Neuron (in vitro differentiated cells): ENCODE results near the gene ZNF768.
"Not testable (repeated sequence)": the region's sequence is repeated elsewhere in the genome, so short reads cannot be mapped to it uniquely, and the experiment has no call there.

Source experiments
- H2AFZ ChIP-seq: one replicate; pipeline ENCODE4 v1.6.1; 2013; ENCODE audit warnings: low read depth, mild to moderate bottlenecking, inconsistent platforms, low read length, moderate library complexity
- H3K27me3 ChIP-seq: one replicate; pipeline ENCODE4 v1.6.1; 2013; ENCODE audit warnings: low read length; ENCODE audit not compliant: insufficient read depth
- H3K36me3 ChIP-seq: one replicate; pipeline ENCODE4 v1.6.1; 2013; ENCODE audit warnings: low read length; ENCODE audit not compliant: insufficient read depth
- H3K4me1 ChIP-seq: one replicate; pipeline ENCODE4 v1.6.1; 2013; ENCODE audit warnings: low read length; ENCODE audit not compliant: insufficient read depth
- H3K4me3 ChIP-seq: 2 replicates; pipeline ENCODE4 v1.5.1; 2013; ENCODE audit warnings: mild to moderate bottlenecking, low read length, moderate library complexity
- H3K9me3 ChIP-seq: one replicate; pipeline ENCODE4 v1.6.1; 2013; ENCODE audit warnings: low read length

ZNF768 gene

DNA sequence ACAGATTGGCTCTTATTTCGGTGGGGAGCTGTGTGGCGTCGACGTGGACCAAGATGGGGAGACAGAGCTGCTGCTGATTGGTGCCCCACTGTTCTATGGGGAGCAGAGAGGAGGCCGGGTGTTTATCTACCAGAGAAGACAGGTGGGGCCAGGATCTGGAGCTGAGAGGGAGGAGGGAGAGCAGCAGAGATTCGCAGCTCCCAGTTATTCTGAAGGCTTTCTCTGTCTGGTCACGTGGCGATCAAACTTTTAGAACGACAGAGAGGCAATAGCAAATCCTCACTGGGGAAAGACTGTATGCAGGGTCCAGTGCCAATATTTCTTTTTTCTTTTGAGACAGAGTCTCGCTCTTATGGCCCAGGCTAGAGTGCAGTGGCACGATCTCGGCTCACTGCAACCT lies 31.7 kb downstream of the ZNF768 start:
- Histone ChIP-seq H2AFZ (no peak overlapping the region), H3K4me3 (no peak overlapping the region), H3K36me3 (no peaks in the 10 kb centered on the region), H3K27me3 (no peaks in the 10 kb centered on the region), H3K9me3 (no peaks in the 10 kb centered on the region), H3K4me1 (peaks cover 2% of the 10 kb centered on the region)

DNA sequence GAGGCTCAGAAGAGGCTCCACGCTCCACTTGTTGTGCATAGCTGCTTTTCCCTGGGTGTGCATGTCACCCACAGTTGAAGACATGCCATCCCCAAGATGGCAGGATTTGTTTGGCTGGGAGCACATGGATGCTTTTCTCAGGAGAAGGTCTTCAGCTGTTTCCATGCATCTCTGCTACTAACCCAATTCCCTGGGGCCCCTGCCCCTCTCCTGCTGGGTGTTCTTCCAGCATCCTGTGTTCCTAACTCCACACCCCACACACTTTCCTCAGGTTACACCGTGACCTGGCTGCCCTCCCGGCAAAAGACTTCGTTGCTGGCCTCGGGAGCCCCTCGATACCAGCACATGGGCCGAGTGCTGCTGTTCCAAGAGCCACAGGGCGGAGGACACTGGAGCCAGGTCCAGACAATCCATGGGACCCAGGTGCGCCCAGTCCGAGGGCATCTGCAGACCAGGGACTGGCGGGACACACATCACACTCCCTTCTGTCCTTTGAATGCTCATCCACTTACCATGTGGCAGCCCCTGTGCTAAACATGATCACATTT lies 32.4 kb downstream of the ZNF768 start:
- no peaks in the 10 kb centered on the region for H3K36me3 ChIP-seq
- peaks cover 2% of the 10 kb centered on the region for H3K4me1 ChIP-seq
- H3K4me3 ChIP-seq = no peak overlapping the region
- H2AFZ ChIP-seq = no peak overlapping the region
- H3K9me3 ChIP-seq = no peaks in the 10 kb centered on the region
- H3K27me3 ChIP-seq = no peaks in the 10 kb centered on the region

DNA sequence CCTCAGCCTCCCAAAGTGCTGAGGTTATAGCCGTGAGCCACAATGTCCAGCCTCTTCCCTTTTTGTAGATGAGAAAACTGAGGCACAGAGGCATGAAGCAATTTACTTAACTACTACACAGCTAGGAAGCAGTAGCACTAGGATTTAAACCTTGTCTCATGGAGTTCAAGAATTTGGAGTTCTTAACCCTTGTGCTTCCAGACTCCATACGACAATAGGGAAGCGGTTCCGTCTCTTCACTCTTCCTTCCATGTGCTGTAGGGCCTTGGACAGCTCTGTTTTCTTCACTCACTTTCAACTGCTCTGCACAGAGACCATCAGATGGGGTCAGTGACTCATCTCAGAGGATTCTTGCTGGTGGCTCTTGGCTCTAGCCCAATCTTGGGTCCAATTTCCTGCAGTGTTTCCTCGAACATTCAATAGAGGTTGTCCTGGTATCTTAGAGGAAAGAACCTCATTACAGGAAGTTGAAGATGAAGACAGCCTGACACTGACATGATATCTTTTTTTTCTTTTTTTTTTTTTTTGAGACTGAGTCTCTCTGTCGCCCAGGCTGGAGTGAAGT lies 34.5 kb downstream of the ZNF768 start:
- Histone ChIP-seq H2AFZ (no peak overlapping the region), H3K36me3 (no peaks in the 10 kb centered on the region), H3K27me3 (peaks cover 2% of the 10 kb centered on the region), H3K9me3 (no peaks in the 10 kb centered on the region), H3K4me3 (no peak overlapping the region), H3K4me1 (peaks cover 2% of the 10 kb centered on the region)

DNA sequence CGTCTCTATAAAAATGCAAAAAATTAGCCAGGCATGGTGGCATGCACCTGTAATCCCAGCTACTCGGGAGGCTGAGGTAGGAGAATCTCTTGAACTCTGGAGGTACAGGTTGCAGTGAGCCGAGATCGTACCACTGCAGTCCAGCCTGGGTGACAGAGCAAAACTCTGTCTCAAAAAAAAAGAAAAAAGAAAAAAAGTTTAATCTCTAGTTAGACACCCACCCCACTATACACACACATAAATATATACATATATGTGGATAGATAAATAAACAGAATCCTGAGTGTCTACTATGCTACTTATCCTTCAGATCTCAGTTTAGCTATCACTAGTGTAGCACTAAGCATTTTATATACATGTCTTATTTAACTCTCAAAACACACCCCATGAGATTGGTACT lies 35.1 kb downstream of the ZNF768 start:
- Histone ChIP-seq H2AFZ (no peak overlapping the region), H3K27me3 (peaks cover 2% of the 10 kb centered on the region), H3K9me3 (no peaks in the 10 kb centered on the region), H3K4me3 (no peak overlapping the region), H3K4me1 (peaks cover 2% of the 10 kb centered on the region), H3K36me3 (no peaks in the 10 kb centered on the region)

DNA sequence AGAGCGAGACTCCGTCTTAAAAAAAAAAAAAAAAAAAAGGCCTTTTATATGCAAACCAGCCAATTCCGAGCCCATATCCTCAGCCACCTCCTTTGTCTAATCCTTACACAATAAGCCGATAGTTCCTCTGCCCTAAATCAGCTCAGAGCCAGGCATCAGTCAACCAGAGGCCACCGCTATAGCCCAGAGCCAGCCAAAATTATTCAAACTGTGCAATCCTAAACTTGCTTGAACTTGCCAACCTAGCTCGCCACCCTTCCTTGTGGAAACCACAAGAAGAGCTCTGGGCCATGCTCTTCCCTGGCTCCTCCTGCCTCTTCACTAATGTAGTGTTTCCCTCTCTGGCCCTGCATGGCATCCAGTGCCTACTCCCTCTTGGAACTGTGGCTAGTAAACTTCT lies 36.2 kb downstream of the ZNF768 start:
- Histone ChIP-seq H3K27me3 (peaks cover 2% of the 10 kb centered on the region), H3K4me1 (peaks cover 2% of the 10 kb centered on the region), H3K9me3 (no peaks in the 10 kb centered on the region), H3K4me3 (no peak overlapping the region), H3K36me3 (no peaks in the 10 kb centered on the region), H2AFZ (peak overlapping the region; percentile 26)

DNA sequence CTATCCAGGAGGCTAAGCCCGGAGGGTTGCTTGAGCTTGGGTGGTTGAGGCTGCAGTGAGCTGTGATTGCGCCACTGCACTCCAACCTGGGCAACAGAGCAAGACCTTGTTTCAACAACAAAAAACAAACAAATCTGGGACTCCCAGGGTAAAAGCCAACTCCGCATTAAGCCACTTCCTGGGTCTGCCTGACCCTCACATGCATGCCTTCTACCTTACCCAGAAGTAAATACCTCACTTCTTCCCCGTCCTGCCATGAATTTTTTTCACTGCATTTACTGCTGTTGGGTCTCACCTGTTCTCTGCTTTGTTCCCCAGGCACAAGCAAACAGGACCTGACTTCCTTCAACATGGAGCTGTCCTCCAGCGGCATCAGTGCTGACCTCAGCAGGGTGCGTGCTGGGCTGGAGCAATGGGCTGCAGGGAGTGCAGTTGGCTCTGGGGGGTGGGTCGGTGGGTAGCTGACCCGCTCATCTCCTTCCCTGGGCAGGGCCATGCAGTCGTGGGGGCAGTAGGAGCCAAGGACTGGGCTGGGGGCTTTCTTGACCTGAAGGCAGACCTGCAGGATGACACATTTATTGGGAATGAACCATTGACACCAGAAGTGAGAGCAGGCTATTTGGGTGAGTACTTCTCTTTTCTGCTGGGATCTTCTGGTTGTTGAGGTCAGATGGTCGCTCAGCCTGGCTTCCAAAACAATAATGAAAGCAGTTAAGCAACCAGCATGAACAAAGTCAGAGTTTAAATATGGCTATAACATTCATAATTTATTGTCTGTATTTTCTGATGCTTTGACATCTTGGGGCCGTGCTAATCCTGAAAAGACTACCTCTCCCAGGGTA lies 37.4 kb downstream of the ZNF768 start:
- Histone ChIP-seq H3K9me3 (no peaks in the 10 kb centered on the region), H3K4me1 (peaks cover 2% of the 10 kb centered on the region), H3K36me3 (no peaks in the 10 kb centered on the region), H3K27me3 (peaks cover 2% of the 10 kb centered on the region), H3K4me3 (no peak overlapping the region), H2AFZ (no peak overlapping the region)

DNA sequence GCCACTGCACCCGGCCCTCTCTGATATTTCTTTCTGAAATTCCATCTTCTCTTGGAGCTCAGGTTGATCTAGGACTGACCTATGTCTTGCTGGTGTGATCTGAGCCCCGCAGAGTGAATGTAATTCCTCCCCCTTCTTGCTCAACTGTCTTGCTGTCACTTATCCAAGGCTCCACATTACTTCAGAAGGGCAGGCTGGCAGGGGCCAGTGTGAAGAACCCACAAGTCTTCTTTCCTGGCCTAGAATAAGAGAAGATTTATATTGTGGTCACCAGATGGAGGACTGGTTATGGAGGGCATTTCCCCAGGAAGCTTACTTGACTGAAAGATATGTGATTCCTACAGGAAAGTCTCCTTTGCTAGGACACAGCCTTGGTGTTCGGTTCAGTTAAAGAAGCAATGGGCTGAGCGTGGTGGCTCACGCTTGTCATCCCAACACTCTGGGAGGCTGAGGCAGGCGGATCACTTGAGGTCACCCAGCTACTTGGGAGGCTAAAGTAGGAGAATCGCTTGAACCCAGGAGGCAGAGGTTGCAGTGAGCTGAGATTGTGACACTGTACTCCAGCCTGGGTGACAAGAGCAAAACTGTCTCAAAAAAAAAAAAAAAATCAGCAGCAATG lies 40.4 kb downstream of the ZNF768 start:
- peaks cover 2% of the 10 kb centered on the region for H3K27me3 ChIP-seq
- no peak overlapping the region for H3K4me3 ChIP-seq
- no peaks in the 10 kb centered on the region for H3K36me3 ChIP-seq
- no peak overlapping the region for H2AFZ ChIP-seq
- H3K4me1 ChIP-seq = peaks cover 2% of the 10 kb centered on the region
- H3K9me3 ChIP-seq = no peaks in the 10 kb centered on the region

DNA sequence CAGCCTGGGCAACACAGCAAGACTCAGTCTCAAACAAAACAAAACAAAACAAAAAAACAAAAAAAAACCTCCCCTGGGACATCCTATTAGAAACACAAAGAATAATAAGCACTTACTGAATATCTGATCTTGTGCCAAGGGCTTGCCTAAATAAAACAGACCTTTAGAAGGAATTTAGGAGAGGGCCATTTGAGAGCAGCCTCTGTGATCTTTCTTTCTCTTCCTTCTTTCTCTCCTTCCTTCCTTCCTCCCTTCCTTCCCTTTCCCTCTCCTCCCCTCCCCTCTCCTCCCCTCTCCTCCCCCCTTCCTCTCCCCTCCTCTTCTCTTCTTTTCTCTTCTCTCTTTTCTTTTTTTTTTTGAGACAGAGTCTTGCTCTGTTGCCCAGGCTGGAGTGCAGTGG lies 41.5 kb downstream of the ZNF768 start:
- H3K4me3 ChIP-seq = no peak overlapping the region
- H3K9me3 ChIP-seq = no peaks in the 10 kb centered on the region
- H3K4me1 ChIP-seq = no peaks in the 10 kb centered on the region
- no peaks in the 10 kb centered on the region for H3K36me3 ChIP-seq
- no peak overlapping the region for H2AFZ ChIP-seq
- peaks cover 2% of the 10 kb centered on the region for H3K27me3 ChIP-seq

DNA sequence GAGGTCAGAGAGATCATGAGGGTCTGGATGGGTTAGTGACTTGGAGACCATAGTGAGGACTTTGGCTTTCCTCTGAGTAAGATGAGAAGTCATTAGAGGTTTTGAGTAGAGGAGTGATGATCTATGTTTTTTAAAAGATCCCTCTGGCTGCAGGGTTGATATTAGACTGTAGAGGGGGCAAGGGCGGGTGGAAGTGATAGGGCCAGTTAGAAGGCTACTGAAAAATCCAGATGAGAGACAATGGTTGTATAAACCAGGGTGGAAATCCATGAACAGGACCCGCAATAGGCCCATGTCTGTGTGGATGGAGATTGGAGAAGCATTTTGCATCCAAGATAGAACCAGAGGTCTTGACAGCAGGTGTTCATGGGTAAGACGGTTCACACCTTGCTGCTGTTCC lies 44.0 kb downstream of the ZNF768 start:
- Histone ChIP-seq H3K4me1 (no peaks in the 10 kb centered on the region), H3K27me3 (no peaks in the 10 kb centered on the region), H2AFZ (no peak overlapping the region), H3K4me3 (no peak overlapping the region), H3K36me3 (no peaks in the 10 kb centered on the region), H3K9me3 (no peaks in the 10 kb centered on the region)

DNA sequence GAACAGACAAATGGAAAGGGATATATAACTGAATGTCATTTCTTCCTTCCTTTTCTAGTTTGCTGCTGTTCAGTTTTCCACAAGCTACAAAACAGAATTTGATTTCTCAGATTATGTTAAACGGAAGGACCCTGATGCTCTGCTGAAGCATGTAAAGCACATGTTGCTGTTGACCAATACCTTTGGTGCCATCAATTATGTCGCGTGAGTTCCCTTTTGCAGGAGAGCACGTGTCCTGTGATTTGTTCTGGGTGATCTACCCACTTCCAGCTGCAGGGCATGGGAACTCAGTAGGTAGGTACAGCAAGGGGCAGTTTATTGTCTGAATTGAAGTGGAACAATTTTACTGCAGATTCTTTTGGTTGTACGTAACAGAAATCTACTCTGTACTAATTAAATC lies 45.0 kb downstream of the ZNF768 start:
- Histone ChIP-seq H3K4me1 (no peaks in the 10 kb centered on the region), H3K4me3 (no peak overlapping the region), H2AFZ (no peak overlapping the region), H3K27me3 (no peaks in the 10 kb centered on the region), H3K36me3 (no peaks in the 10 kb centered on the region), H3K9me3 (no peaks in the 10 kb centered on the region)

DNA sequence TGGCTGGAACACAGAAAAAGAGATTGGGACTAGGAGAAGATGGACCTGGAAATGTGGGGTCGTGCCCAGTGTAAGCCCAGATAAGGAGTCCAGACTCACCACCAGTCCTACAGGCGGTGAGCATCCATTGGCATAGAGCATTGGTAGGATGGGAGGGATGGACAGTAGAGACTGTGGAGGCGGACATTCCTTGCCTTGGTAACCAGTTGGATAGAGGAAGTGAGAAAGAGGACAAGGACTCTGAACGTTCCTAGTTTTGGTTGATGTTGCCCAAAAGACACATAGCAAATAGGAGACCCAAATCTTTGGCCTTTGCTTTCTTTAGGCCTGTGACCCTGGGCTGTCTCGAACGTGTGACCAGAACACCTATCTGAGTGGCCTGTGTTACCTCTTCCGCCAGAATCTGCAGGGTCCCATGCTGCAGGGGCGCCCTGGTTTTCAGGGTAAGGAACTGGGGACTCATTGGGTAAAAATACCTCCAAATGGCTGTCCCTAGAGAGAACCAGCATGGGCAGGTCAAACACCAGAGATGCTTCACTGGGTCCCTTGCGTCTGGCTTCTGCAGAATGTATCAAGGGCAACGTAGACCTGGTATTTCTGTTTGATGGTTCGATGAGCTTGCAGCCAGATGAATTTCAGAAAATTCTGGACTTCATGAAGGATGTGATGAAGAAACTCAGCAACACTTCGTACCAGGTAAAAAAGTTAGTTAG lies 47.4 kb downstream of the ZNF768 start:
- no peak overlapping the region for H2AFZ ChIP-seq
- peaks cover 4% of the 10 kb centered on the region for H3K27me3 ChIP-seq
- peaks cover 1% of the 10 kb centered on the region for H3K9me3 ChIP-seq
- no peaks in the 10 kb centered on the region for H3K36me3 ChIP-seq
- no peaks in the 10 kb centered on the region for H3K4me1 ChIP-seq
- H3K4me3 ChIP-seq = no peak overlapping the region

DNA sequence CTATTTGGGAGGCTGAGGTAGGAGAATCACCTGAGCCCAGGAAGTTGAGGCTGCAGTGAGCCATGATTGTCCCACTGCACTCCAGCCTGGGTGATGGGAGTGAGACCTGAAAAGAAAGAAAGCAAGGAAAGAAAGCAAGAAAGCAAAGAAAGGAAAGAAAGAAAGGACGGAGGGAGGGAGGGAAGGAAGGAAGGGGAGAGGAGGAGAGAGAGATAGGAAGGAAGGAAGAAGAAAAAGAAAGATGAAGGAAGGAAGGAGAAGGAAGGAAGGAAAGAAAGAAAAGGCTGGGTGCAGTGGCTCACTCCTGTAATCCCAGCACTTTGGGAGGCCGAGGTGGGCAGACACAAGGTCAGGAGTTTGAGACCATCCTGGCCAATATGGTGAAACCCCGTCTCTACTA lies 48.6 kb downstream of the ZNF768 start:
- not testable (repeated sequence) for H3K4me3 ChIP-seq, H3K36me3 ChIP-seq, H3K9me3 ChIP-seq, H2AFZ ChIP-seq, H3K27me3 ChIP-seq, H3K4me1 ChIP-seq

DNA sequence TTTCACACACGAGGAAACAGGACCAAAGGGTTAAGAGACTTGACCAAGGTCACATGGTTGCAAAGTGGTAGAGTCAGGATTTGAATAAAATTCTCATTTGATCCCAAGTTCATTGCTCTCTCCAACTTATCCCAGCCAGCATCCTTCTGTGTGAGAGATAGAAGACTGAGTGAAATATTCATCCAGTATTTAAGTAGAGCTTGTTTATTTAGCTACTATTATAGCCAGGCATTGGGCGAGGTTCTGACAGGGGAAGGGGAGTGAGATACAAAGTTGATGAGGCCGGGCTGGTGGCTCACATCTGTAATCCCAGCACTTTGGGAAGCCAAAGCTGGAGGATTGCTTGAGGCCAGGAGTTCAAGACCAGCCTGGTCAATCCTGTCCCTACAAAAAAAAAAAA lies 49.4 kb downstream of the ZNF768 start:
- no peak overlapping the region for H3K4me3 ChIP-seq
- H2AFZ ChIP-seq = no peak overlapping the region
- H3K27me3 ChIP-seq = peaks cover 7% of the 10 kb centered on the region
- peaks cover 1% of the 10 kb centered on the region for H3K9me3 ChIP-seq
- H3K36me3 ChIP-seq = no peaks in the 10 kb centered on the region
- no peaks in the 10 kb centered on the region for H3K4me1 ChIP-seq
